Right lobe of liver (tissue), 6 donors: Measurements from ENCODE around the gene WSCD2. TPM values are rescaled to one million over a fixed set of nuclear protein-coding genes. Genes with fewer than 3 reads are reported as not detected.

ENCODE experiments used
- ATAC-seq, 4 donors: fragments of 200-7000 bp; cut with Tn5 transposase; one replicate each; pipeline ENCODE4 v1.9.1; 2020; ENCODE audit warnings: mild to moderate bottlenecking in 4 of 4, moderate library complexity in 4 of 4
- DNase-seq, 3 donors: peaks; one replicate each; pipeline ENCODE4 v3.0.0-alpha.2; 2020
- H3K27ac ChIP-seq, 3 donors: fragments of 200-600 bp; one replicate each; pipeline ENCODE4 v1.8.0; 2022
- H3K27me3 ChIP-seq, 2 donors: fragments of 200-600 bp; one replicate each; pipeline ENCODE4 v1.8.0; 2022
- H3K36me3 ChIP-seq, 4 donors: fragments of 200-600 bp; sonication (generic) in 1 of 4; one replicate each; pipeline versions ENCODE4 v1.5.1 to v1.8.0; 2017 to 2022; ENCODE audit warnings: control low read depth in 1 of 4
- H3K4me1 ChIP-seq, 4 donors: fragments of 200-600 bp; sonication (generic) in 1 of 4; one replicate each; pipeline versions ENCODE4 v1.5.1 to v1.8.0; 2017 to 2022; ENCODE audit warnings: control low read depth in 1 of 4
- H3K4me3 ChIP-seq, 3 donors: fragments of 200-600 bp; one replicate each; pipeline ENCODE4 v1.8.0; 2022
- H3K9me3 ChIP-seq, 4 donors: fragments of 200-600 bp; sonication (generic) in 1 of 4; one replicate each; pipeline versions ENCODE4 v1.5.1 to v1.8.0; 2017 to 2022; ENCODE audit warnings: control low read depth in 1 of 4
- POLR2A ChIP-seq: fragments of 450-650 bp; IDR thresholded peaks from one replicate; pipeline ENCODE4 v1.6.1; 2017; ENCODE audit warnings: antibody characterized with exemption, mild to moderate bottlenecking
- WGBS: methylation state at CpG from one replicate; pipeline ENCODE4 v1.1.6; 2018; ENCODE audit warnings: low coverage, low lambda C conversion rate; ENCODE audit not compliant: insufficient coverage; ENCODE audit errors: missing lambda C conversion rate; 5-methylcytosine and 5-hydroxymethylcytosine counted together
- intact Hi-C, 2 donors: fragments of 100-400 bp; cut with DNase I; formaldehyde crosslinking; loops; one replicate each; pipeline versions ENCODE4 v1.11.2 to v1.14.1; 2022
- total RNA-seq, 6 experiments: library from RNA; depleted of rRNA in 2 of 6; stranded (reverse); fragments of >200 nt in 2 of 6; fragmentation: NEBNext Ultra II Directional in 3 of 6; extraction: Animal tissue kit (Norgen Biotek cat#: 25700) in 3 of 6; gene quantifications; one replicate each; pipeline versions ENCODE4 v1.1.0 to v1.2.4, GENCODE V29; 2016 to 2023
- TF ChIP-seq, protein P1 (sequence below), 4 donors: fragments of 200-600 bp in 3 of 4; fragments of 450-650 bp in 1 of 4; IDR thresholded peaks; one replicate each; pipeline versions ENCODE4 v1.5.1 to v1.8.0; 2016 to 2022; ENCODE audit warnings: antibody characterized with exemption in 4 of 4, mild to moderate bottlenecking in 2 of 4
- donor health status: DM: no; HTN: yes; CAD: no.
- donor health status: DM: no; HTN: no; CAD: no.
- donor health status: DM: no; HTN: no; CAD: no.
- donor health status: DM: no; HTN: yes; CAD: no.
- donor health status: DM: no; HTN: yes; CAD: no.

Gene WSCD2
- total RNA-seq, 6 experiments from 2014 or later = not detected

DNA sequence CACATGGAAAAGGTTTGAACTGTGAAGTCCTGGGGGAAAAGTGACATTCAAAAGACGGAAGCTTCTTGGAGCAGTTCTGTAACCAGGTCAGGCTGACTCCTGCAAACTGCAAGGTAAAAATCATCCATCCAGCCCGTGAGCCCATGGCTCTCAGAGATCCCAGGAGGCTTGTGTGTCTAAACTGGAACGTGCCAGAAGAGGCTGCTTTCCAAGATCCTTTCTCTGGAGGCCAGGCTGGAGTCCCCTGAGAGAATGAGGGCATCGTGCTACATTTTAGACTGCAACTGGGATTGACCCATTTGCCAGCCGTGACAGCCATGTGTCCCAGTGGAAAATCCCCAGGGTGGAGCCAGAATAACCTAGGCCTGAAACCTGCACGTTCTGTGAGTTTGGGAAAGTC, 7.8 kb upstream of the WSCD2 start:
- DNase-seq (no peak), ATAC-seq (no peak)
- Histone ChIP-seq H3K4me3 (no peak overlapping the region), H3K4me1 (no peaks in the 10 kb centered on the region), H3K27me3 (no peaks in the 10 kb centered on the region), H3K36me3 (no peaks in the 10 kb centered on the region), H3K27ac (no peak overlapping the region), H3K9me3 (no peaks in the 10 kb centered on the region)
- WGBS = 64% methylated on average over 4 of the region's 6 CpGs
- intact Hi-C loops = no loop called here
- TF ChIP-seq, protein P1, sequence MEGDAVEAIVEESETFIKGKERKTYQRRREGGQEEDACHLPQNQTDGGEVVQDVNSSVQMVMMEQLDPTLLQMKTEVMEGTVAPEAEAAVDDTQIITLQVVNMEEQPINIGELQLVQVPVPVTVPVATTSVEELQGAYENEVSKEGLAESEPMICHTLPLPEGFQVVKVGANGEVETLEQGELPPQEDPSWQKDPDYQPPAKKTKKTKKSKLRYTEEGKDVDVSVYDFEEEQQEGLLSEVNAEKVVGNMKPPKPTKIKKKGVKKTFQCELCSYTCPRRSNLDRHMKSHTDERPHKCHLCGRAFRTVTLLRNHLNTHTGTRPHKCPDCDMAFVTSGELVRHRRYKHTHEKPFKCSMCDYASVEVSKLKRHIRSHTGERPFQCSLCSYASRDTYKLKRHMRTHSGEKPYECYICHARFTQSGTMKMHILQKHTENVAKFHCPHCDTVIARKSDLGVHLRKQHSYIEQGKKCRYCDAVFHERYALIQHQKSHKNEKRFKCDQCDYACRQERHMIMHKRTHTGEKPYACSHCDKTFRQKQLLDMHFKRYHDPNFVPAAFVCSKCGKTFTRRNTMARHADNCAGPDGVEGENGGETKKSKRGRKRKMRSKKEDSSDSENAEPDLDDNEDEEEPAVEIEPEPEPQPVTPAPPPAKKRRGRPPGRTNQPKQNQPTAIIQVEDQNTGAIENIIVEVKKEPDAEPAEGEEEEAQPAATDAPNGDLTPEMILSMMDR (IDR thresholded peaks at IDR 0.05) = no peak
- TF ChIP-seq POLR2A = no peak

DNA sequence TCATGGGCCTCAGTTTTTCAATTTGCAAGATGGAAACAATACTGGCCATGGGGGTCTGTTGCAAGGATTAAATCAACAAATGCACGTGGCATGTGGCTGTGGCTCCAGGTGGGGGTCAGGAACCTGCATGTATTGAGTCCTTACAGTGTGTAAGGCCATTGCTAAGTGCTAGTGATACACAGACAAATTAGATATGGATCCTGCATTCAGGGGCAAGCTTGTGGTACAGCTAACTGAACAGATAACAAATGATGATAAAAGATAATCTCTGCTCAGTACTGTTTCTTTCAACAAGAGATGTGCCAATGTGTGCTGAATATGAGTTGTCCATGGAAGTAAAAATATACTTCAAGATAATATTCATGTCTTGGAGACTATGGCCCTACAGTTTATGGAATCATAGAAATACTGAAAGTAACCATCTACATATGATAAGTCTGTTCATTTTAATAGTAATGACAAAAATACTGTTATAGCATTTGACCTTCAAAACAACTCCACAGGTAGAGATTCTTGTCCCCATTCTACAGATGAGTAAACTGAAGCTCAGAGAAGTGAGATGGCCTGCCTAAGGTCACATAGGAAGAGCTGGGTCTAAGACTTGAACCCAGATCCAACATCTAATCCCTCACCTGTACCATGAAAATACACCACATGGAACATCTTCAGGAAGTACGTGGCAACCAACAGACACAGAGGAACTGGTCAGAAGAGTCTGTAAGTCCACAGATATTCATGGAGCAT, 7.2 kb upstream of the WSCD2 start:
- ATAC-seq (no peak), DNase-seq (no peak)
- intact Hi-C loops = no loop called here
- Histone ChIP-seq H3K9me3 (no peaks in the 10 kb centered on the region), H3K36me3 (no peaks in the 10 kb centered on the region), H3K4me3 (no peak overlapping the region), H3K27me3 (no peaks in the 10 kb centered on the region), H3K4me1 (no peaks in the 10 kb centered on the region), H3K27ac (no peak overlapping the region)
- TF ChIP-seq, protein P1 (IDR thresholded peaks at IDR 0.05) = no peak
- WGBS = 41% methylated on average over 2 of the region's 2 CpGs

DNA sequence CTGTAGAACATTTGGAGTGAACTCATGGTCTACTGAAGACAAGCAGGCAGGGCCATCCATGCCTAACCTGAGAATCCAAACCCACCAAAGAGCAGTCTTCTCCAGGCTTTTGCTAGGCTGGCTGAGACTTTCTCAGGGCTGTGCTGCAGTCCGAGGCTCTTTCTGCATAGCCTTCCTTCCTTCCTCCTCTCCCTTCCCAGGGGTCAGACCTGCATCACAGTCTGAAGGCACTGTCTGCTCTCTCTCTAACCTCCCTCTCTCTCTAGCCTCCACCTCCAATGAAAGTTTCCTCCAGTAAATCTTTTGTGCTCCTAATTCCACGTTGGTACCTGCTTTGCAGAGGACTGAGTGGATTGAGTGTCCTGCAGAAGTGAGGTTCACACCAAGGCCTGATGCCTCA, 6.4 kb upstream of the WSCD2 start:
- H3K27me3 ChIP-seq = peaks cover 0 to under 1% of the 10 kb centered on the region in 2 donors
- ATAC-seq (no peak), DNase-seq (no peak)
- no peaks in the 10 kb centered on the region for H3K4me1 ChIP-seq
- intact Hi-C loops = no loop called here
- H3K36me3 ChIP-seq = no peaks in the 10 kb centered on the region
- no peak overlapping the region for H3K4me3 ChIP-seq
- TF ChIP-seq POLR2A = no peak
- TF ChIP-seq, protein P1 (IDR thresholded peaks at IDR 0.05) = no peak
- H3K9me3 ChIP-seq = no peaks in the 10 kb centered on the region
- WGBS = 48% methylated on average over 2 of the region's 2 CpGs
- H3K27ac ChIP-seq = no peak overlapping the region

DNA sequence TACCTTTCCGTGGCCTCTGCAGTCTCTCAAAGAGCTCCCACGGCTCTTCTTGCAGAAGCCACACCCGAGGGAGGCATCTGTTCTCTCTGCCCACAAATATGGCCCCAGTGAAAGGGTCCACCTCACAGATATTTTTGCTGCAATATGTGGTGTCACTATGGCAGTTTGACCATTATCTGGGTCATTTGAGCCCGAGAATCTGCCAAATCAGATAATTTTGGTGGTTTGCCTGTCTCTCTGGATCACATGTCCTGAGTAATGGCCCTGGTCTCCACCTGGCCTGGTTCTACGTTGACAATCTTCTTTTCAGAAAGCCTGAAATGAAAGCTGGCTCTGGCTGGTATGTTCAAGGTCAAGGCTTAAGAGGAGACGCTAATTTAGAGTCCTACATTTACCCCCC, 5.7 kb upstream of the WSCD2 start:
- no peak for TF ChIP-seq POLR2A
- TF ChIP-seq, protein P1 (IDR thresholded peaks at IDR 0.05) = no peak
- no peak for DNase-seq
- H3K27me3 ChIP-seq = peaks cover 0 to 7% of the 10 kb centered on the region in 2 donors
- H3K4me1 ChIP-seq = no peaks in the 10 kb centered on the region
- no peaks in the 10 kb centered on the region for H3K36me3 ChIP-seq
- WGBS = 24% methylated on average over 3 of the region's 6 CpGs
- no peaks in the 10 kb centered on the region for H3K9me3 ChIP-seq
- intact Hi-C loops = no loop called here
- no peak for ATAC-seq
- no peak overlapping the region for H3K27ac ChIP-seq
- no peak overlapping the region for H3K4me3 ChIP-seq
